DND-41 (cell line): ENCODE data around the gene RFX6.
"Not testable (repeated sequence)": the region's sequence is repeated elsewhere in the genome, so short reads cannot be mapped to it uniquely, and the experiment has no call there.

Source experiments
- ATAC-seq: fragments of 200-7000 bp; cut with Tn5 transposase; 3 replicates; pipeline ENCODE4 v1.9.1; 2021; ENCODE audit warnings: low read depth; ENCODE audit not compliant: insufficient read depth
- DNase-seq: peaks from one replicate; pipeline ENCODE4 v3.0.0-alpha.2; 2020
- H2AFZ ChIP-seq: 2 replicates; pipeline ENCODE4 v1.6.0; 2012; ENCODE audit warnings: low read depth, low read length
- H3K27ac ChIP-seq: 2 replicates; pipeline ENCODE4 v1.5.1; 2012; ENCODE audit warnings: low read length, inconsistent platforms
- H3K27me3 ChIP-seq: fragments of 200-600 bp; sonication (generic); 2 replicates; pipeline ENCODE4 v1.6.0; 2012; ENCODE audit warnings: low read length, mild to moderate bottlenecking, inconsistent platforms; ENCODE audit not compliant: insufficient read depth, poor library complexity
- H3K36me3 ChIP-seq: 2 replicates; pipeline ENCODE4 v1.5.1; 2012; ENCODE audit warnings: low read length, inconsistent platforms; ENCODE audit not compliant: insufficient read depth
- H3K4me1 ChIP-seq: 2 replicates; pipeline ENCODE4 v1.5.1; 2012; ENCODE audit warnings: mild to moderate bottlenecking, low read length; ENCODE audit not compliant: insufficient read depth
- H3K4me2 ChIP-seq: 2 replicates; pipeline ENCODE4 v1.6.0; 2012; ENCODE audit warnings: mild to moderate bottlenecking, moderate library complexity, low read length, inconsistent platforms; ENCODE audit not compliant: insufficient read depth
- H3K4me3 ChIP-seq, 2 experiments: fragments of 200-600 bp in 1 of 2; shearing (Covaris generic) in 1 of 2; 2 replicates each; pipeline ENCODE4 v1.5.1; 2012 to 2016; ENCODE audit warnings: inconsistent platforms in 2 of 2, low read length in 2 of 2, mild to moderate bottlenecking in 2 of 2, low read depth in 1 of 2, moderate library complexity in 1 of 2
- H3K79me2 ChIP-seq: 2 replicates; pipeline ENCODE4 v1.6.0; 2012; ENCODE audit warnings: low read length, inconsistent platforms; ENCODE audit not compliant: insufficient read depth
- H3K9ac ChIP-seq: 2 replicates; pipeline ENCODE4 v1.6.0; 2012; ENCODE audit warnings: low read depth, mild to moderate bottlenecking, inconsistent platforms, low read length, moderate library complexity
- H3K9me3 ChIP-seq: 2 replicates; pipeline ENCODE4 v1.5.1; 2012; ENCODE audit warnings: low read length, moderate library complexity, mild to moderate bottlenecking, inconsistent platforms; ENCODE audit not compliant: insufficient read depth, severe bottlenecking
- H4K20me1 ChIP-seq: 2 replicates; pipeline ENCODE4 v1.6.0; 2012; ENCODE audit warnings: low read length; ENCODE audit not compliant: insufficient read depth
- EZH2 ChIP-seq: IDR thresholded peaks from 3 replicates; pipeline ENCODE4 v1.6.1; 2012; ENCODE audit warnings: borderline replicate concordance, low read depth, mild to moderate bottlenecking, moderate library complexity, low read length, inconsistent platforms; ENCODE audit not compliant: severe bottlenecking
- TF ChIP-seq, protein P1 (sequence below): IDR thresholded peaks from 2 replicates; pipeline ENCODE4 v1.5.1; 2012; ENCODE audit warnings: borderline replicate concordance, low read length, moderate library complexity, mild to moderate bottlenecking; ENCODE audit not compliant: poor library complexity, severe bottlenecking; ENCODE audit errors: extremely low read depth

Gene RFX6, protein sequence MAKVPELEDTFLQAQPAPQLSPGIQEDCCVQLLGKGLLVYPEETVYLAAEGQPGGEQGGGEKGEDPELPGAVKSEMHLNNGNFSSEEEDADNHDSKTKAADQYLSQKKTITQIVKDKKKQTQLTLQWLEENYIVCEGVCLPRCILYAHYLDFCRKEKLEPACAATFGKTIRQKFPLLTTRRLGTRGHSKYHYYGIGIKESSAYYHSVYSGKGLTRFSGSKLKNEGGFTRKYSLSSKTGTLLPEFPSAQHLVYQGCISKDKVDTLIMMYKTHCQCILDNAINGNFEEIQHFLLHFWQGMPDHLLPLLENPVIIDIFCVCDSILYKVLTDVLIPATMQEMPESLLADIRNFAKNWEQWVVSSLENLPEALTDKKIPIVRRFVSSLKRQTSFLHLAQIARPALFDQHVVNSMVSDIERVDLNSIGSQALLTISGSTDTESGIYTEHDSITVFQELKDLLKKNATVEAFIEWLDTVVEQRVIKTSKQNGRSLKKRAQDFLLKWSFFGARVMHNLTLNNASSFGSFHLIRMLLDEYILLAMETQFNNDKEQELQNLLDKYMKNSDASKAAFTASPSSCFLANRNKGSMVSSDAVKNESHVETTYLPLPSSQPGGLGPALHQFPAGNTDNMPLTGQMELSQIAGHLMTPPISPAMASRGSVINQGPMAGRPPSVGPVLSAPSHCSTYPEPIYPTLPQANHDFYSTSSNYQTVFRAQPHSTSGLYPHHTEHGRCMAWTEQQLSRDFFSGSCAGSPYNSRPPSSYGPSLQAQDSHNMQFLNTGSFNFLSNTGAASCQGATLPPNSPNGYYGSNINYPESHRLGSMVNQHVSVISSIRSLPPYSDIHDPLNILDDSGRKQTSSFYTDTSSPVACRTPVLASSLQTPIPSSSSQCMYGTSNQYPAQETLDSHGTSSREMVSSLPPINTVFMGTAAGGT

DNA sequence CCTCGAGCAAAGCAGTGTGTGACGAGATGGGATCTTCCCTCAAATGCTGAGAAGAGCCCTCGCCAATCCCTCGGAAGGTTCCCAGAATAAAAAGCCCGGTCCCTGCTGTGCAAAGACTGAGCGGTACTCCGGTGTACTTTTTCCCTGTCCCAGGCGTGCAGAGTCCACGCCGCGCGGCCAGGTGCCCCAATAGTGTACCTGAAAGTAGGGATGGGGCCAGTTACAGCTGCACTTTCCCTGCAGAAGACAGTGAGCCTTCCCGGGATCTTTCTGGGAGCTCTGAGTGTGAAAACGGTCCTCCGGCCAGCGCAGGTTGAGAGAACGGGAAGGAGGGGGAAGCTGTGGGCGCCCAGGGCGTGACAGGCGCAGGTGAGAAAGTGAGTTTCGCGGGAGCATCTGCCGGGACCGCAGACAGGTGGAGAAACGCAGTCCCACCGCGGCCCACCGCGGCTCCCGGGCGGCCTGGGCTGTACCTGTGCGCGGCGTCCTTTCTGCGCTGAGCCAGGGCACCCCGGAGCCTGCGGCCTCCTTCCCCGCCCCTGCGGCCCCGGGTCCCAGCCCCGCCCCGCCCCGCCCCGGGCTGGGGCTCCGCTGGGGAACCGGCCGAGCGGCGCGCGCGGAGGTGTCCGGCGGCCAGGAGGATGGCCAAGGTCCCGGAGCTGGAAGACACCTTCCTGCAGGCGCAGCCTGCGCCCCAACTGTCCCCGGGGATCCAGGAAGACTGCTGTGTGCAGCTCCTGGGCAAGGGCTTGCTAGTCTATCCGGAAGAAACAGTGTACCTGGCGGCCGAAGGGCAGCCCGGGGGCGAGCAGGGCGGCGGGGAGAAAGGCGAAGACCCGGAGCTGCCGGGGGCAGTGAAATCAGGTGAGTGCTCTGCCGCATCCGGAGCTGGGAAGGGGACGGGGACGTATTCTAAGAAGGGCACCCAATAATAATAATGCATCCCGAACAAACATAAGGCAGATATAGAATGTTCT, at the start of gene RFX6:
Gene RFX6, plus strand, starts transcription at position 608 of the 977 bp plus-strand sequence. Its CDS starts 34 bp downstream, at position 642.
- Histone ChIP-seq H3K4me3 (no peak within 1 kb of the TSS), H3K4me1 (no peaks in the 10 kb centered on the region), H2AFZ (no peak within 1 kb of the TSS), H3K27me3 (no peaks in the 10 kb centered on the region), H3K79me2 (no peaks in the 10 kb centered on the region), H3K9ac (no peak within 1 kb of the TSS), H4K20me1 (no peaks in the 10 kb centered on the region), H3K27ac (no peak within 1 kb of the TSS), H3K9me3 (no peaks in the 10 kb centered on the region), H3K4me2 (no peak within 1 kb of the TSS), H3K36me3 (no peaks in the 10 kb centered on the region)
- no peak for TF ChIP-seq EZH2
- TF ChIP-seq, protein P1, sequence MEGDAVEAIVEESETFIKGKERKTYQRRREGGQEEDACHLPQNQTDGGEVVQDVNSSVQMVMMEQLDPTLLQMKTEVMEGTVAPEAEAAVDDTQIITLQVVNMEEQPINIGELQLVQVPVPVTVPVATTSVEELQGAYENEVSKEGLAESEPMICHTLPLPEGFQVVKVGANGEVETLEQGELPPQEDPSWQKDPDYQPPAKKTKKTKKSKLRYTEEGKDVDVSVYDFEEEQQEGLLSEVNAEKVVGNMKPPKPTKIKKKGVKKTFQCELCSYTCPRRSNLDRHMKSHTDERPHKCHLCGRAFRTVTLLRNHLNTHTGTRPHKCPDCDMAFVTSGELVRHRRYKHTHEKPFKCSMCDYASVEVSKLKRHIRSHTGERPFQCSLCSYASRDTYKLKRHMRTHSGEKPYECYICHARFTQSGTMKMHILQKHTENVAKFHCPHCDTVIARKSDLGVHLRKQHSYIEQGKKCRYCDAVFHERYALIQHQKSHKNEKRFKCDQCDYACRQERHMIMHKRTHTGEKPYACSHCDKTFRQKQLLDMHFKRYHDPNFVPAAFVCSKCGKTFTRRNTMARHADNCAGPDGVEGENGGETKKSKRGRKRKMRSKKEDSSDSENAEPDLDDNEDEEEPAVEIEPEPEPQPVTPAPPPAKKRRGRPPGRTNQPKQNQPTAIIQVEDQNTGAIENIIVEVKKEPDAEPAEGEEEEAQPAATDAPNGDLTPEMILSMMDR, result no peak
- no peak for ATAC-seq
- no peak for DNase-seq

- no peaks in the 10 kb centered on the region for H4K20me1 ChIP-seq
- H3K4me1 ChIP-seq, result no peaks in the 10 kb centered on the region
- H3K79me2 ChIP-seq, result no peaks in the 10 kb centered on the region
- H3K9me3 ChIP-seq, result no peaks in the 10 kb centered on the region
- no peak for DNase-seq
- ATAC-seq, result no peak
- no peak for TF ChIP-seq EZH2
- TF ChIP-seq, protein P1, result no peak
- no peak overlapping the region for H3K9ac ChIP-seq
- no peaks in the 10 kb centered on the region for H3K36me3 ChIP-seq
- no peak overlapping the region for H3K4me3 ChIP-seq
- H2AFZ ChIP-seq, result no peak overlapping the region
- no peaks in the 10 kb centered on the region for H3K27me3 ChIP-seq
- H3K27ac ChIP-seq, result no peak overlapping the region
- no peak overlapping the region for H3K4me2 ChIP-seq
Measured at GRCh38 chr6:116827561-116828240, 49.3 kb upstream of the RFX6 start.

DNA sequence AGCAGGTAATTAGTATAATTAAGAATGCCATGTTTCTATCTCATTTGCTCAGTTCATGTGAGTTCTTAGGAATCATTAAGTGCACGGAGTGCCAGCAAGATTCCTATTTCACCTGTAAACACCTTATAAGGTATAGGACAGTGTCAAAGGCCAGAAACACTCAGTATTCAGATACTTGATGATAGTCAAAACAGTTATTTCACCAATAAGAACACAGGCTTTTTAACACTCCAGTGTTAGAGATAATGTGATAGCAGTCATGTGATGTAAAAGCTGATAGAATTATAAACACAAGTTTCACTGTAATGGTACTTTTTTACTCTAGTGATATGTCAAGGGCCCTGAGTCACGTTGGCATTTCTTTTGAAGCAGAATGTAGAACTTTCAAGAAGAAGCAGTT, 48.1 kb upstream of the RFX6 start, which contains the start of gene GPRC6A:
Gene GPRC6A, minus strand, starts transcription at position 101 of the 400 bp plus-strand sequence. Its CDS starts 70 bp downstream, at position 31.
- H3K4me2 ChIP-seq, result no peak within 1 kb of the TSS
- H2AFZ ChIP-seq, result no peak within 1 kb of the TSS
- H3K4me1 ChIP-seq, result no peaks in the 10 kb centered on the region
- no peaks in the 10 kb centered on the region for H4K20me1 ChIP-seq
- ATAC-seq (no peak), DNase-seq (no peak)
- no peak within 1 kb of the TSS for H3K9ac ChIP-seq
- no peaks in the 10 kb centered on the region for H3K79me2 ChIP-seq
- TF ChIP-seq, protein P1, result no peak
- TF ChIP-seq EZH2, result no peak
- H3K9me3 ChIP-seq, result no peaks in the 10 kb centered on the region
- H3K36me3 ChIP-seq, result no peaks in the 10 kb centered on the region
- no peaks in the 10 kb centered on the region for H3K27me3 ChIP-seq
- no peak within 1 kb of the TSS for H3K4me3 ChIP-seq
- H3K27ac ChIP-seq, result no peak within 1 kb of the TSS

GRCh38 chr6:116834526-116834925, 42.5 kb upstream of the RFX6 start:
- not testable (repeated sequence) for H3K27me3 ChIP-seq, DNase-seq, ATAC-seq, H3K79me2 ChIP-seq, H4K20me1 ChIP-seq, H3K4me1 ChIP-seq, H3K4me2 ChIP-seq, H3K4me3 ChIP-seq, H3K9me3 ChIP-seq, H2AFZ ChIP-seq, H3K36me3 ChIP-seq, H3K9ac ChIP-seq, H3K27ac ChIP-seq
